Thyroid gland (tissue), 4 donors: ENCODE measurements around the gene TIMM10B.

Experiments
- CTCF ChIP-seq, 6 experiments: fragments of 200-600 bp in 3 of 6; fragments of 450-650 bp in 3 of 6; sonication (generic) in 3 of 6; IDR thresholded peaks; one replicate each; pipeline ENCODE4 v1.5.1; 2016 to 2019; ENCODE audit warnings: antibody characterized with exemption in 6 of 6, mild to moderate bottlenecking in 2 of 6, inconsistent platforms in 1 of 6, moderate library complexity in 1 of 6
- POLR2A ChIP-seq, 2 donors: fragments of 450-650 bp; IDR thresholded peaks; one replicate each; pipeline ENCODE4 v1.6.1; 2017; ENCODE audit warnings: antibody characterized with exemption in 2 of 2, mild to moderate bottlenecking in 2 of 2, moderate library complexity in 1 of 2

- no peak for TF ChIP-seq CTCF (IDR thresholded peaks at IDR 0.05)
- TF ChIP-seq POLR2A (IDR thresholded peaks at IDR 0.05), result no peak
These were observed 21.1 kb downstream of the TIMM10B start for GRCh38 chr11:6502382-6502781.
